Astrocyte (in vitro differentiated cells and primary cell): ENCODE data around the gene RGCC.

Source experiments
- EZH2 ChIP-seq: IDR thresholded peaks from 2 replicates; pipeline ENCODE4 v1.6.1; 2012; ENCODE audit warnings: mild to moderate bottlenecking, low read length, inconsistent platforms; ENCODE audit not compliant: insufficient read depth
- TF ChIP-seq, protein P1 (sequence below): IDR thresholded peaks from 2 replicates; pipeline ENCODE4 v1.5.1; 2011; ENCODE audit warnings: low read depth, mild to moderate bottlenecking, inconsistent platforms, low read length, moderate library complexity; ENCODE audit not compliant: insufficient read depth

DNA sequence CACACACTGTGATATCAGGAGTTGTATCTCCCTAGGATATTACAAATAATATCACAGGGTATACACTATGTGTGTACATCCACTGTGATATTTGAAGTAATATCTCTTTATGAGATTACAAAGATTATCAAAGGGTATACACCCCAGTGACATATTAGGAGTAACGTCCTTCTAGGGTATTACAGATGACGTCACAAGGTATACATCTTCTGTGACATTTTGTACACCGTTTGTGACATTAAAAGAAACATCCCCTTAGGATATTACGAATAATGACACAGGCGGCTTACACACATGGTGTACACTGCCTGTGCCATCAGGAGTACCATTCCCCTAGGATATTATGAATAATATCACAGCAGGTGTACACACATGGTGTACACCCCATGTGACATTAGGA, 13.4 kb upstream of the RGCC start:
- TF ChIP-seq, protein P1, sequence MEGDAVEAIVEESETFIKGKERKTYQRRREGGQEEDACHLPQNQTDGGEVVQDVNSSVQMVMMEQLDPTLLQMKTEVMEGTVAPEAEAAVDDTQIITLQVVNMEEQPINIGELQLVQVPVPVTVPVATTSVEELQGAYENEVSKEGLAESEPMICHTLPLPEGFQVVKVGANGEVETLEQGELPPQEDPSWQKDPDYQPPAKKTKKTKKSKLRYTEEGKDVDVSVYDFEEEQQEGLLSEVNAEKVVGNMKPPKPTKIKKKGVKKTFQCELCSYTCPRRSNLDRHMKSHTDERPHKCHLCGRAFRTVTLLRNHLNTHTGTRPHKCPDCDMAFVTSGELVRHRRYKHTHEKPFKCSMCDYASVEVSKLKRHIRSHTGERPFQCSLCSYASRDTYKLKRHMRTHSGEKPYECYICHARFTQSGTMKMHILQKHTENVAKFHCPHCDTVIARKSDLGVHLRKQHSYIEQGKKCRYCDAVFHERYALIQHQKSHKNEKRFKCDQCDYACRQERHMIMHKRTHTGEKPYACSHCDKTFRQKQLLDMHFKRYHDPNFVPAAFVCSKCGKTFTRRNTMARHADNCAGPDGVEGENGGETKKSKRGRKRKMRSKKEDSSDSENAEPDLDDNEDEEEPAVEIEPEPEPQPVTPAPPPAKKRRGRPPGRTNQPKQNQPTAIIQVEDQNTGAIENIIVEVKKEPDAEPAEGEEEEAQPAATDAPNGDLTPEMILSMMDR: no peak
- no peak for TF ChIP-seq EZH2
